ENCODE measurements around the gene CPSF4L. TPM values are rescaled to one million over a fixed set of nuclear protein-coding genes. Genes with fewer than 3 reads are reported as not detected.

Gene CPSF4L
- total and polyA plus RNA-seq, 2 of the 13 experiments (the other 11 are each of a cell fraction or from before 2014, with no cell fraction given), result 0.73 to 1.6 TPM

- TF ChIP-seq MAFF (IDR thresholded peaks at IDR 0.05; ENCODE audit: low read depth, low read length) (no peak), KLF11 (CRISPR knock-in tag; IDR thresholded peaks at IDR 0.05) (peak; percentile 68; the same call in 1 of the 2 replicates), TOE1 (CRISPR knock-in tag; IDR thresholded peaks at IDR 0.05) (no peak; the same call in 1 of the 2 replicates), FOXC1 (CRISPR knock-in tag; IDR thresholded peaks at IDR 0.05; ENCODE audit: borderline replicate concordance) (peak; percentile 54; the same call in 1 of the 2 replicates), CEBPG (CRISPR knock-in tag; IDR thresholded peaks at IDR 0.05) (peak; percentile 65), IKZF4 (CRISPR knock-in tag; IDR thresholded peaks at IDR 0.05; ENCODE audit: borderline replicate concordance, low read depth, not compliant biosample characterization) (no peak), ZNF558 (CRISPR knock-in tag; IDR thresholded peaks at IDR 0.05; ENCODE audit: borderline replicate concordance) (no peak), FOXK2 (IDR thresholded peaks at IDR 0.05) (no peak), TIGD3 (CRISPR knock-in tag; IDR thresholded peaks at IDR 0.05; ENCODE audit: borderline replicate concordance) (no peak), ZNF646 (CRISPR knock-in tag; IDR thresholded peaks at IDR 0.05) (no peak), NRL (CRISPR knock-in tag; IDR thresholded peaks at IDR 0.05; ENCODE audit: borderline replicate concordance) (0 out of 2 replicates have a peak, but pooled peaks have one; percentile 54), SRSF1 (optimal IDR thresholded peaks at IDR 0.05; ENCODE audit: low read depth, low read length) (peak; percentile 55), ZNF782 (CRISPR knock-in tag; IDR thresholded peaks at IDR 0.05; ENCODE audit: borderline replicate concordance) (no peak), RNF2 (conservative IDR thresholded peaks at IDR 0.05; ENCODE audit: low read depth) (no peak), AHR (CRISPR knock-in tag; IDR thresholded peaks at IDR 0.05) (no peak), ZSCAN9 (CRISPR knock-in tag; IDR thresholded peaks at IDR 0.05; ENCODE audit: borderline replicate concordance) (no peak), SALL2 (CRISPR knock-in tag; IDR thresholded peaks at IDR 0.05) (peak; percentile 88; the same call in 1 of the 2 replicates), TCF7L2 (IDR thresholded peaks at IDR 0.05; ENCODE audit: low read depth, low read length) (peak; percentile 48; the same call in 1 of the 2 replicates), ZBTB2 (CRISPR knock-in tag; IDR thresholded peaks at IDR 0.05; ENCODE audit: low read depth) (no peak), PHF8 (CRISPR knock-in tag; IDR thresholded peaks at IDR 0.05) (no peak), RAD21 (CRISPR knock-in tag; IDR thresholded peaks at IDR 0.05) (no peak; the same call in 1 of the 2 replicates)
- TF ChIP-seq, protein P1, sequence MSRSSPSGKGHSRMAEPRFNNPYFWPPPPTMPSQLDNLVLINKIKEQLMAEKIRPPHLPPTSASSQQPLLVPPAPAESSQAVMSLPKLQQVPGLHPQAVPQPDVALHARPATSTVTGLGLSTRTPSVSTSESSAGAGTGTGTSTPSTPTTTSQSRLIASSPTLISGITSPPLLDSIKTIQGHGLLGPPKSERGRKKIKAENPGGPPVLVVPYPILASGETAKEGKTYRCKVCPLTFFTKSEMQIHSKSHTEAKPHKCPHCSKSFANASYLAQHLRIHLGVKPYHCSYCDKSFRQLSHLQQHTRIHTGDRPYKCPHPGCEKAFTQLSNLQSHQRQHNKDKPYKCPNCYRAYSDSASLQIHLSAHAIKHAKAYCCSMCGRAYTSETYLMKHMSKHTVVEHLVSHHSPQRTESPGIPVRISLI (CRISPR knock-in tag; IDR thresholded peaks at IDR 0.05; ENCODE audit: borderline replicate concordance), result peak; percentile 61; the same call in 1 of the 2 replicates
These were observed 11.2 kb upstream of the CPSF4L start (continued) for GRCh38 chr17:73272906-73273218.

All from HepG2 (cell line).